Memory B cell (primary cell): Measurements from ENCODE around the gene PARP11.

Source experiments
- ATAC-seq: fragments of 150-1000 bp; cut with Tn5 transposase; 2 replicates; pipeline ENCODE4 v1.10.0; 2021; ENCODE audit warnings: low read depth, mild to moderate bottlenecking, moderate library complexity
- DNase-seq, 2 donors: peaks; one replicate each; pipeline ENCODE4 v3.0.0; 2022; ENCODE audit warnings: low spot score in 2 of 2
- H3K27ac Mint-ChIP-seq: one replicate; pipeline ENCODE4 v1.8.0; 2022; ENCODE audit warnings: mild to moderate bottlenecking, moderate library complexity, mixed read lengths
- H3K27me3 Mint-ChIP-seq: one replicate; pipeline ENCODE4 v1.8.0; 2022; ENCODE audit warnings: mixed read lengths
- H3K36me3 Mint-ChIP-seq: one replicate; pipeline ENCODE4 v1.8.0; 2022; ENCODE audit warnings: mild to moderate bottlenecking, mixed read lengths
- H3K4me1 Mint-ChIP-seq: one replicate; pipeline ENCODE4 v1.8.0; 2022; ENCODE audit warnings: mixed read lengths
- H3K4me3 Mint-ChIP-seq: one replicate; pipeline ENCODE4 v1.8.0; 2022; ENCODE audit warnings: mild to moderate bottlenecking, moderate library complexity, mixed read lengths
- H3K9me3 Mint-ChIP-seq: one replicate; pipeline ENCODE4 v1.8.0; 2022; ENCODE audit warnings: mixed read lengths

PARP11 gene

DNA sequence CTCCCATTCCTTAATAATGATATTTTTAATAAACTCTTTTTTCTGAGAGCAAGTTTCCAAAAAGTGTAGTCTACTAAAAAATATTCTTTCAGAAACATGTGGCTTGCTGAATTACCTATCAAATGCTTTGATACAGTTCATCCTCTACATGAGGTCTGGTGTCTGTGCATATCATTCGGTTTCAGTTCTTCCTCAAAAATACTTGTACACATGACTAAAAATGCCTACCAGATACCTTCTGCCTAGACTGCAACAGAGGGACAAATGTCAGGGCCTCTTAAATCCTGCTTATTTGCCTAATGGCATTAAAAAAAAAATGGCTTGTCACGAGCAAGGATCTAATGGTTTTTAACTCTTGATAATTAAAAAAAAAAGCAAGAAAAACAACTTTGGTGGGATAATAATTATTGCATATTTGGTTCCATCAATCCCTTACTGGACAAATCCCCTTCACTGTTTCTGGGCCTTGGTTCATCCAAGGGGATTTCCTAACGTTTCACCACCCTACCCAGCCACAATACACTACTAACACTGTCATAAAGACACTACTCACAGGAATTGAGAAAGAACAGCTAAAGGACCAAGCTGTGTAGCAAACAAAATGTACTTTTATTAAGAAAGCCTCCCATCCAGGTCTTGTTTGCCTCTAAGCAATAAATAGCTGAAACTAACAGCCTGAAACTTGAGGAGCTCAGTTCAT lies 45.7 kb downstream of the PARP11 start:
- Mint-ChIP-seq H3K4me3 (no peak overlapping the region), H3K27ac (no peak overlapping the region), H3K4me1 (no peaks in the 10 kb centered on the region), H3K36me3 (peaks cover 16% of the 10 kb centered on the region), H3K27me3 (no peaks in the 10 kb centered on the region), H3K9me3 (no peaks in the 10 kb centered on the region)
- ATAC-seq = no peak
- no peak for DNase-seq

DNA sequence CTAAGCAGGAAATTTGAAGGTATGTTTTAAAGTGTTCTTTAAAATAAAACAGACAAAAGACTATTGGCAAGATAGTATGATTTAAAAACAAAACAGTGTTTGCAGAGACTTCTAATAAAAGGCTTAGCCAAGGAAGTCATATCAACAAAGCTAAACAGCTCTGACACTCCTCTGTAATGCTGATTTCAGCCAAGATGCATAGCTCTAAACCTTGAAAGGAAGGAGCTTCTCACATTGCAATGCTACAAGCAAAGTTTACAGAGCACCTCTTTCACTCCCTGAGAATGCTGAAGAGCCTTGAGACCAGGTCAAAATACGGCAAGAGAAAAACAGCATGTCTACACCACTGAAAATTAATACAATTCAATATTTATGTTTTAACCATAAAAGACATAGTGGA lies 51.8 kb downstream of the PARP11 start:
- no peaks in the 10 kb centered on the region for H3K27me3 Mint-ChIP-seq
- no peak overlapping the region for H3K27ac Mint-ChIP-seq
- H3K9me3 Mint-ChIP-seq = no peaks in the 10 kb centered on the region
- H3K4me1 Mint-ChIP-seq = no peaks in the 10 kb centered on the region
- peaks cover 18% of the 10 kb centered on the region for H3K36me3 Mint-ChIP-seq
- ATAC-seq (no peak), DNase-seq (no peak)
- no peak overlapping the region for H3K4me3 Mint-ChIP-seq

DNA sequence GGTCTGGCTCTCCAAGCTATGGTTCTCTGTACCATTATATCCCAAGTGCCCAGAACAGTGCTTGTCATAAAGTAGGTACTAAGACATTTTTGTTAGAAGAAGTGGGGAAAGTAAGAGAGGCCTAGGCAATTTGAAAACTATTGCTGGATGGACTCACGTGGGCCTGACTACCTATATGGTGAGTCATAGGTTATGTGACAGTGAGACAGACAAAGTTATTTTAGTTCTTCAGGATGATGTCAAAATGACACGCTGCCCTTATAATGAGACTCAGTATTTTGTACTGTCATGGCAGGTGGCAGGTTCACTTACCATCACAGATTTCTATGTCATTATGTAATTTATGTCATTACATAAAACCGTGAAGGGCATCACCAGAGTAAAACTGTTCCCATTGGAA lies 53.1 kb downstream of the PARP11 start:
- Mint-ChIP-seq H3K4me1 (no peaks in the 10 kb centered on the region), H3K9me3 (no peaks in the 10 kb centered on the region), H3K27me3 (no peaks in the 10 kb centered on the region), H3K36me3 (peaks cover 16% of the 10 kb centered on the region), H3K4me3 (no peak overlapping the region), H3K27ac (no peak overlapping the region)
- DNase-seq = no peak
- ATAC-seq = no peak

DNA sequence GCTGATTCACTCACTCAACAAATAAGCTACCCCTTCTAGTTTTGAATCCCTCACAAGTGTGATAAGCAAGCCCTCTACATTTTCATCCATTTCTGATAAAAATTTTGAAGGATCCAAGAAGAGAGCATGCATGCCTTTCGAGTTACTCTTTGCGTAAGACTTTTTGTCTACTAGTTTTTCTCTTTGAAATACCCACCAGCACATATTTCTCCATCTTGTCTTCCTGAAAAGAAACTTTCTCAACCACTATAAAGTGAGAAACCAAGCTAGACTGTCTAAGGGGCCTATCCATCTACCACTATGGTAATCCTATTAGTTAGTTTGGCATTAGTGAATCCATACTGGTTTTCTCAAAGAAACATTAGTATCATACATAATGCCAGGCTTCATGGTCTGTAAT lies 56.9 kb downstream of the PARP11 start:
- ATAC-seq (no peak), DNase-seq (no peak)
- no peaks in the 10 kb centered on the region for H3K9me3 Mint-ChIP-seq
- H3K36me3 Mint-ChIP-seq = peaks cover 26% of the 10 kb centered on the region
- H3K4me1 Mint-ChIP-seq = no peaks in the 10 kb centered on the region
- no peaks in the 10 kb centered on the region for H3K27me3 Mint-ChIP-seq
- no peak overlapping the region for H3K27ac Mint-ChIP-seq
- no peak overlapping the region for H3K4me3 Mint-ChIP-seq

DNA sequence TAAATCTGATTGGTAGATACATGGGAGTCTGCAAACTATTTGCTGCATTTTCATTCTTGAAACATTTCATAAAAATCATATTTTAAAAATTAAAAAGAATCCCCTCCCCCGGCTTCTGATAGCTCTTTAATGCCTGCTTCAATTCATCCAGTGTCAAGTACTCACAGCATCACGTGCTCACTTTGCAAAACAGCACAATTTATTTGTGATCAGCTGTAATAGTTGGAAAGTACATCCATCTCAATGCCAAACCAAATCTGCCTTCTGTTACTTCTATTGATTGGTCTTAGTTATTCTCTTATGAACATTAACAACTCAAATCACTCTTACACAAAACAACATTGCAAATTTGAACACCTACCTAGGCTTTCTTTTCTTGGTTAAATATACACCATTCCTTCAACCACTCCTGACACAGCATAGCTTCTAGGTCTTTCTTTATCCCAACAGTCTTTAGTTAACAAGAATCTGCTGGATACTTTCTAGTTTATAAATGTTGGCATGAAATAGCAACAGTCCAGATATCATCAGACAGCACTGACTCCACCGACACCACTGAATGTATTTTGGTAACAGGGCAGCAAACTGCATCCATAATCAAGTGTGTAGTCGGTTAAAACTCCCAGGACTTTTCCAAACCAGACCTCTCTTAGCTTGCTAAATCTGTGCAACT lies 58.0 kb downstream of the PARP11 start:
- peaks cover 3% of the 10 kb centered on the region for H3K9me3 Mint-ChIP-seq
- no peak for ATAC-seq
- no peak overlapping the region for H3K4me3 Mint-ChIP-seq
- H3K27ac Mint-ChIP-seq = no peak overlapping the region
- H3K4me1 Mint-ChIP-seq = peaks cover 5% of the 10 kb centered on the region
- peaks cover 34% of the 10 kb centered on the region for H3K36me3 Mint-ChIP-seq
- DNase-seq = no peak
- no peaks in the 10 kb centered on the region for H3K27me3 Mint-ChIP-seq

DNA sequence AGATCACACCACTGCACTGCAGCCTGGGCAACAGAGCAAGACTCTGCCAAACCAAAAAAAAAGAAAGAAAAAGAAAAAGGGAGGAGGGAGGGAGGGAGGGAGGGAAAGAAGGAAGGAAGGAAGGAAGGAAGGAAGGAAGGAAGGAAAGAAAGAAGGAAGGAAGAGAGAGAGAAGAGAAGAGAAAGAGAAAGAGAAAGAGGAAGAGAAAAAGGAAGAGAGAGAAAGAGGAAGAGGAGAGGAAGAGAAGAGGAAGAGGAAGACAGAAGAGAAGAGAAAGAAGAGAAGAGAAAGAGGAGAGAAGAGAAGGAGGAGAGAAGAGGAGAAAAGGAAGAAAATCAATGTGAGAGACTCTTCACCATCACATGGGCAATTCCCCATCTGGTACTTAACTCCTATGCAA lies 62.7 kb downstream of the PARP11 start:
- no peak overlapping the region for H3K4me3 Mint-ChIP-seq
- no peaks in the 10 kb centered on the region for H3K27me3 Mint-ChIP-seq
- H3K36me3 Mint-ChIP-seq = peaks cover 34% of the 10 kb centered on the region
- peaks cover 5% of the 10 kb centered on the region for H3K4me1 Mint-ChIP-seq
- peaks cover 3% of the 10 kb centered on the region for H3K9me3 Mint-ChIP-seq
- ATAC-seq = no peak
- no peak for DNase-seq
- H3K27ac Mint-ChIP-seq = peak overlapping the region; percentile 74

DNA sequence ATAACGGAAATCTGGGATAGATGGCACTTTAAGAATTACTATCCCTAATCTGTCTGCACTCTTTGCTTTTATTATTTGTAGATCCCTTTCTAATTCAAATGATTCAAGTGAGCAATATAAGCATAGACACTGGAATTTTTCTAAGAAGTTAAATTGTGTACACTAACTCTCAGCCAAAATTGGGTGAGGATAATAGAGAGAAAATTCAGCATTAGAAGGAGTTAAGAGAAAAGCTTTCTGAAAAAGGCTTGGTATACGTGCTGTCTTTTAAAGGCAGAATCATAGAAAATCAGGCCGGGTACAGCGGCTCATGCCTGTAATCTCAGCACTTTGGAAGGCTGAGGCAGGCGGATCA lies 63.2 kb downstream of the PARP11 start:
- no peak for ATAC-seq
- Mint-ChIP-seq H3K36me3 (peaks cover 32% of the 10 kb centered on the region), H3K9me3 (peaks cover 3% of the 10 kb centered on the region), H3K4me3 (no peak overlapping the region), H3K27me3 (no peaks in the 10 kb centered on the region), H3K27ac (peak overlapping the region; percentile 74), H3K4me1 (peaks cover 5% of the 10 kb centered on the region)
- no peak for DNase-seq

DNA sequence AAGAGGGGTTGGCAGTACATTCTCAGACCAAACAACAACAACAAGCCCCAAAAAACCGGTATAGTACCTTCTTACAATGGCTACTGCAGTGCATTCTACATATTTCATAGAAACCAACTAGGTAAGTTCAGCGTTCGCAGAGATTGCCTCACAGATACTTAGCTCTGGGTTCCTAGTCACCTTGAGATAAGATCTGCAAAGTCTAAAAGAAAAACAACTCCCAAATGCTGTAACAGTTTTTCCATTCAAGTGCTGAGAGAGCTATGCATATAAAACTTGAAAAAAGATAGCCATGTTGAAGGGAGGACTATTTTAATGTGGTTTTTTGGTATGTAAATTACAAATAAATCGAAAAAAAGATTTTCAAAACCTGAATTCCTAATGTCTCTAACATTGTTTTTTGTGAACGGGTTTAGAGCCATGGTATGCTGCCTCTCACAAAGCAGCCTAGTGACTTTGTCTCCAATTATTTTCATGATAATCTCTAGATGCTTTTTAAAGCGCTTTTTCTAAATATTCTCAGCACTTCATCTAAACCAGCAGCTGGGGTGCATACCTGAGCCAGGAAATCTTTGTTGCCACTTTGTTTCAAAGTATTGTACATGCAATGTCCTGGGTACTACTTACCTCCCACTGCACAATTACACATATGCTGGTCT lies 63.7 kb downstream of the PARP11 start:
- peaks cover 30% of the 10 kb centered on the region for H3K36me3 Mint-ChIP-seq
- H3K4me1 Mint-ChIP-seq = peaks cover 5% of the 10 kb centered on the region
- peaks cover 3% of the 10 kb centered on the region for H3K9me3 Mint-ChIP-seq
- no peak for DNase-seq
- no peak for ATAC-seq
- no peak overlapping the region for H3K4me3 Mint-ChIP-seq
- no peaks in the 10 kb centered on the region for H3K27me3 Mint-ChIP-seq
- no peak overlapping the region for H3K27ac Mint-ChIP-seq

DNA sequence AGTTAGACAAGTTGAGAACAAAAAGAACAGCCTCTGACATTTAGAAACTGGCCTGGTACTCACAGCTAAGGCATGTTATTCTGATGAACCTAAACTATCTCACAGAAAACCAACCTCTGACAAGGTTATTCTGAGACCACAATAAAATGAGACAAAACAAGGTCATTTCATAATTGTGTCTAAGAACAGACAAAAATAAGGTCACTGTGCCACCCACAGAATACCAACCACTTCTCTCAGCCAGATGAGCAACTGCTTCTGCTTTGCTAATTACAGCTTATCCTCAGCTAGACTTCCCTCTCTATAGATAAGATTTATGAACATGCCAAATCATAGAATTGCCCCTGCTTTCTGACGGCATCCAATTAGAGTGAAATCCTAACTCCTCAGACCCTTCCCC lies 68.1 kb downstream of the PARP11 start:
- no peak overlapping the region for H3K4me3 Mint-ChIP-seq
- H3K9me3 Mint-ChIP-seq = no peaks in the 10 kb centered on the region
- no peaks in the 10 kb centered on the region for H3K4me1 Mint-ChIP-seq
- no peaks in the 10 kb centered on the region for H3K27me3 Mint-ChIP-seq
- peaks cover 8% of the 10 kb centered on the region for H3K36me3 Mint-ChIP-seq
- no peak for ATAC-seq
- H3K27ac Mint-ChIP-seq = no peak overlapping the region
- no peak for DNase-seq

DNA sequence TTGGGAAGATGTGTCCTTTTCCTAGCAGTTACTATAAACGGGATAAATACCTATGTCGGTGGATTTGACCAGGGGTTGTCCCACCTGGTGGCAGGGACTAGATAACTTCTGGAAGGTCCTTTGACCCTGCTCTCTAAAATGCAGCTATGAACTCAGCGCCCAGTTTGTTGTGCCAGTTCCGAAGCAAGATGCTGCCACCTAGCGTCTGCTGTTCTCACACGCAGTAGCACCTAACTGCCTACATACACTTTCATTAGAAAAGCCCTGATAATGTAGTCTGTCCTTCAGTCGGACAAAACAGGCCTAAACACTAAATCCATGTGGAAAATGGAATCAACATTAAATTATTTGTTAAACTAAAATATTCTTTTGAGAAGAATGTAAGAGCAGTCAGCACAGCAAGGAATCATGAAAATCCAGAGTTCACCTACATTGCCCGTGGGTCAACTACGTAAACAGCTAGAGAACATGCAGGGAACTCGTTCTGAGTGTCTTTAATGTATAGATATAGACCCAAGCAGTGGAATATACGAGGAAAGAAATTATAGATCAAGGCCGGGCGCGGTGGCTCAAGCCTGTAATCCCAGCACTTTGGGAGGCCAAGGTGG lies 69.2 kb downstream of the PARP11 start:
- H3K27ac Mint-ChIP-seq = no peak overlapping the region
- peak; percentile 76 for ATAC-seq
- no peaks in the 10 kb centered on the region for H3K27me3 Mint-ChIP-seq
- no peaks in the 10 kb centered on the region for H3K9me3 Mint-ChIP-seq
- H3K4me1 Mint-ChIP-seq = no peaks in the 10 kb centered on the region
- peak; percentile 51 to 54 for DNase-seq
- no peak overlapping the region for H3K4me3 Mint-ChIP-seq
- peaks cover 6% of the 10 kb centered on the region for H3K36me3 Mint-ChIP-seq

DNA sequence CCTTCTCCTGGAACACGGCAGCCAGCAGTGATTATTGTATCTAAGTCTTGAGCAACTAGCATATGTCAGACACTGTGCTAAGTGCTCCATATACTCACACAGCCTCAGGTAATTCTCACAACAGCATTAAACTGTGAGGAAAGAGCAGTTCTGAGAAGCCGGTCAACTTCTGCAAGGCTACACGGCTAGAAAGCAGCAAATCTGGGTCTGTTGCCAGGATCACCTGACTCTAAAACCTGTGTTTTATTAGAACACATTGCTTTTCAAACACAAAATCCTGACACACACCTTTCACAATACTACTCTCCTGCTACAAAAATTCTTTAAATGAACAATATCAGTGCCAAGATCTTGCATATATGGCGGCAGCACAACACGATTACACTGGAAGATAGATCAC lies 70.5 kb downstream of the PARP11 start:
- H3K27me3 Mint-ChIP-seq = no peaks in the 10 kb centered on the region

DNA sequence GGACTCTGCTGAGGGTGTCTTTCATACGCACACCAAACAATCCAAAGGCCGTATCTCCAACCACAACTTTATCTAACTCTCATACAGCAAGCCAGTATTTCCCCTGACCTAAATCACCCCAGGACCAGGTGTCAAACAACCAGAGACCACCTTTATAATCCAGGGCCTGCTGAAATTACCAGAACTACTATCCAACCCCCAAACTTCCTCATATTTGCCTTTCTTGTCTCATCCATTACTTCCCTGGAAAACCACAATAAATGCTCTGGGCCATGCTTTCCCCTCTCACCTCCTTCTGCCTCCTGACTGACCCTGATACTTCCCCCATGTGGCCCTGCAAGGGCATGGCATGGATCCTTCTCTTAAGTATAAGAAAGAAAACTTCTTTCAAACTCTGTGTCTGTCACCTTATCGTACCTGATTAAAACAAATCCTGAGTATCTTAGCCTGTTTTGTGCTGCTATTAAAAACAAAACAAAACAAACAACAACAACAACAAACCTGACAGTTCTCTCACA lies 75.6 kb downstream of the PARP11 start:
- H3K36me3 Mint-ChIP-seq = peaks cover 8% of the 10 kb centered on the region
- no peak for DNase-seq
- no peaks in the 10 kb centered on the region for H3K4me1 Mint-ChIP-seq
- no peak overlapping the region for H3K27ac Mint-ChIP-seq
- H3K9me3 Mint-ChIP-seq = no peaks in the 10 kb centered on the region
- H3K27me3 Mint-ChIP-seq = no peaks in the 10 kb centered on the region
- H3K4me3 Mint-ChIP-seq = no peak overlapping the region
- ATAC-seq = no peak

More for the DNA sequence above, 70.5 kb downstream of the PARP11 start:
- no peaks in the 10 kb centered on the region for H3K9me3 Mint-ChIP-seq
- H3K27ac Mint-ChIP-seq = no peak overlapping the region
- ATAC-seq (no peak), DNase-seq (no peak)
- no peaks in the 10 kb centered on the region for H3K4me1 Mint-ChIP-seq
- H3K4me3 Mint-ChIP-seq = no peak overlapping the region
- peaks cover 9% of the 10 kb centered on the region for H3K36me3 Mint-ChIP-seq

DNA sequence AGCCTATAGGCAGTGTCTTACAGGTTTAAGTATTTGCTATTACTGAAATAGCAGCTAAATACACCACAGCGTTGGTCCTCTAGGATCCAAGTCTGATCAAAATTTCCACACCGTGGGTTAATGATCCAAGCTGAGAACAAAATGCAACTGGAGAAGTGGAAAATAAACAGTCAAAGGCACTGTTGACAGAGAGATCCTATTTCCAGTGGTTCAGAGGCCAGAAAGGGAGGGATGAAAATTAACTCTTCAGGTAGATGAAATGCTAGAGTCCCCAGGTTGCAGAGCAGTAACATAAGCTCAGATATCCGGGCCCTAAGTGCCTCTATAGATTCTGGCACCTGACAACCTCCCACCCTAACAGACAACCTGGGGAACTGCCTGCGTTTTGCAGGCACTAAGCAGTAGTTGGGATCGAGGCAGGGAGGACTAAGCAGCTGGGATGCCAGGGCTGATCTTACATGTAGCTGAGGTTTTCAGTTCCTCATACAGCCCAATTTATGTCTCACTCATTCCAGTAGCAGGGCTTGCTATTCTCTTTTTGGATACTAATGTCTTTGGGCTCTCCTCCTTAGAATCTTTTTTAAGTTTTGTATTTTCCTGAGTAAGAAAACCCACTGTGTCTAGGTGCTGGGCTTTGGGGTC lies 77.6 kb downstream of the PARP11 start:
- ATAC-seq = no peak
- Mint-ChIP-seq H3K9me3 (no peaks in the 10 kb centered on the region), H3K4me3 (no peak overlapping the region), H3K27ac (no peak overlapping the region), H3K27me3 (no peaks in the 10 kb centered on the region), H3K36me3 (peaks cover 8% of the 10 kb centered on the region), H3K4me1 (no peaks in the 10 kb centered on the region)
- DNase-seq = no peak

DNA sequence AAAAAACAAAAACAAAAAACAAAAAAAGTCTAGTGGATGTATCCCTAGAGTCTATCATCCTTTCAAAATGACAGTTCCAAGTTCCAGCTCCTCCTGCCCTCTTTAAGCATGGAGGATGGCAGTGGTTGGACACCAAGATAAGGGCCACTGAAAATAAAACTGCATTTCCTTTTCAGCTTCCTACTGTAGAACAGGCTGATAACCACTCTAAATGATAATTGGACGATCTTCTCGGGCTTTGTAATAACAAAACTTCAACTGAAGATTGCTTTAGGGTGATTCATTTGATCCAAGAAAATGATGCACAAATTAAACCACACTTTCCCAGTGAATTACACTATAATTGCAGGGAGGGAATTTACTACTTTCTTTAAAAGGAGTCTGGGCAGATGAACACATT lies 78.1 kb downstream of the PARP11 start:
- ATAC-seq (no peak), DNase-seq (no peak)
- Mint-ChIP-seq H3K9me3 (no peaks in the 10 kb centered on the region), H3K27me3 (no peaks in the 10 kb centered on the region), H3K36me3 (peaks cover 8% of the 10 kb centered on the region), H3K4me1 (no peaks in the 10 kb centered on the region), H3K4me3 (no peak overlapping the region), H3K27ac (no peak overlapping the region)
